ENCODE measurements around the gene ZRANB3.
A peak's percentile ranks its signal among the peaks of the same experiment; 100 is the strongest.

Gene ZRANB3

GRCh38 chr2:135530313-135531230 is at the start of gene ZRANB3:
Gene ZRANB3, minus strand, starts transcription at chr2:135531218.
- TF ChIP-seq, protein P1, sequence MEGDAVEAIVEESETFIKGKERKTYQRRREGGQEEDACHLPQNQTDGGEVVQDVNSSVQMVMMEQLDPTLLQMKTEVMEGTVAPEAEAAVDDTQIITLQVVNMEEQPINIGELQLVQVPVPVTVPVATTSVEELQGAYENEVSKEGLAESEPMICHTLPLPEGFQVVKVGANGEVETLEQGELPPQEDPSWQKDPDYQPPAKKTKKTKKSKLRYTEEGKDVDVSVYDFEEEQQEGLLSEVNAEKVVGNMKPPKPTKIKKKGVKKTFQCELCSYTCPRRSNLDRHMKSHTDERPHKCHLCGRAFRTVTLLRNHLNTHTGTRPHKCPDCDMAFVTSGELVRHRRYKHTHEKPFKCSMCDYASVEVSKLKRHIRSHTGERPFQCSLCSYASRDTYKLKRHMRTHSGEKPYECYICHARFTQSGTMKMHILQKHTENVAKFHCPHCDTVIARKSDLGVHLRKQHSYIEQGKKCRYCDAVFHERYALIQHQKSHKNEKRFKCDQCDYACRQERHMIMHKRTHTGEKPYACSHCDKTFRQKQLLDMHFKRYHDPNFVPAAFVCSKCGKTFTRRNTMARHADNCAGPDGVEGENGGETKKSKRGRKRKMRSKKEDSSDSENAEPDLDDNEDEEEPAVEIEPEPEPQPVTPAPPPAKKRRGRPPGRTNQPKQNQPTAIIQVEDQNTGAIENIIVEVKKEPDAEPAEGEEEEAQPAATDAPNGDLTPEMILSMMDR (conservative IDR thresholded peaks at IDR 0.05; ENCODE audit: low read depth, low read length), result no peak
- DNase-seq (ENCODE audit: low read depth), result peak; percentile 98
- H3K4me3 ChIP-seq (ENCODE audit: low read length), result peak within 1 kb of the TSS; percentile 92

- TF ChIP-seq, protein P1 (conservative IDR thresholded peaks at IDR 0.05; ENCODE audit: low read depth, low read length), result no peak
- no peak for DNase-seq (ENCODE audit: low read depth)
Observed at GRCh38 chr2:135573620-135574019, 42.6 kb upstream of the ZRANB3 start.

DNA sequence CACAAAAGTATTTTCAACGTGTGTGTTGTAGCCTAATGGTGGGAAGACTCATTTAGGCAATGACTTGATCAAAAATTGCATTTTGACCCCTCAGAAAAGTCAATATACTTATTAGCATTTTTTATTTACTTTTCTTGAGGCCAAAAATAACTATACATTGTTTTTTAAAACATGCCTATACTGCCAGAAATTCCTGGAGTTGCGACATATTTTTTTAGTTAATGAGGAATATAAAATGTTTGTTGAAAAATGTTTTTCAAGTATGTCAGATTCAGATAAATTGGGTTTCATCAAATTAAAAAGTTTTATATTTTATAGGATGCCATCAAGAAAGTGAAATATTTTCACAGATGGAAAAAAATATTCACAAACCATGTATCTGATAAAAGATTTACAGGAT is 39.9 kb upstream of the ZRANB3 start:
- no peak overlapping the region for H3K4me3 ChIP-seq (ENCODE audit: low read length)
- TF ChIP-seq, protein P1 (conservative IDR thresholded peaks at IDR 0.05; ENCODE audit: low read depth, low read length), result no peak
- no peak for DNase-seq (ENCODE audit: low read depth)

More at GRCh38 chr2:135573620-135574019, 42.6 kb upstream of the ZRANB3 start:
- H3K4me3 ChIP-seq (ENCODE audit: low read length), result no peak overlapping the region

GRCh38 chr2:135563793-135564192 is 32.8 kb upstream of the ZRANB3 start:
- DNase-seq (ENCODE audit: low read depth), result no peak
- H3K4me3 ChIP-seq (ENCODE audit: low read length), result no peak overlapping the region

DNA sequence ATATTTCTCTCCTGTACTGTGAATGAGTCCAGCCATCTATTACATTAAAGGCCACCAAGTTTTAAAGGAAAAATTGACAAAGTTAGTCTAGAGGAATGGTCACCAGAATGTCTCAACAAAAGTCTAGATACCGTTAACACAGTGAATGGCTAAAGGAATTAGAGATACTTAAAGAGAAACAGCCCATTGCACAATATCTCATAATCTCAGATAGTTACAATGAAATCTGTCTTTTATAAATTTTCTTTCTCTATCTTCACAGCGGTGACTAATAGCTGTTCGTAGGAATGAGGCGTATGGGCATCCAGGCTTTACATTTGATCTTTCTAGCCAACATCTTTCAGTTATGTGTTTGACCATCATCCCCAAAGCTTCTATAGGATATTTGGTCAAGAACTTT is 30.9 kb upstream of the ZRANB3 start:
- DNase-seq (ENCODE audit: low read depth), result no peak
- TF ChIP-seq, protein P1 (conservative IDR thresholded peaks at IDR 0.05; ENCODE audit: low read depth, low read length), result no peak
- no peak overlapping the region for H3K4me3 ChIP-seq (ENCODE audit: low read length)

More at GRCh38 chr2:135563793-135564192, 32.8 kb upstream of the ZRANB3 start:
- TF ChIP-seq, protein P1 (conservative IDR thresholded peaks at IDR 0.05; ENCODE audit: low read depth, low read length), result no peak

DNA sequence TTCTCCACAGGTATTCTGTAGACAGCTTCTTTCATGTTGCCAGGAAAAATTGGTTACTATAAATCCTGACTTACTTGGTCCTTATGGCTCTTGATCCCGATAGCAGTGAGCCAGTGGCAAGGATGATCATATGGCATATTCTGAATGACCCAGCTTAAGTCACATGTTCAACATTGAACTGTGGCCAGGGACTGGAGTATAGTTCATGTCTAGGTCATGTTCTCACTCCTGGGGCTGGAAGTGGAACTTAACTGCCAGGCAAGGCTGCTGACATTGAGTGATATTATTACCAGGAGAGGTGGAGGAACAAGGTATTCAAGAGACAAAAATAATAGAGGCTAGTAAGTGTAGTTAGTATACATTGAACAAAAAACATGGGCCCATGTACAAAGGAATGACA is 26.5 kb upstream of the ZRANB3 start:
- no peak overlapping the region for H3K4me3 ChIP-seq (ENCODE audit: low read length)
- TF ChIP-seq, protein P1 (conservative IDR thresholded peaks at IDR 0.05; ENCODE audit: low read depth, low read length), result no peak
- DNase-seq (ENCODE audit: low read depth), result peak; percentile 34

DNA sequence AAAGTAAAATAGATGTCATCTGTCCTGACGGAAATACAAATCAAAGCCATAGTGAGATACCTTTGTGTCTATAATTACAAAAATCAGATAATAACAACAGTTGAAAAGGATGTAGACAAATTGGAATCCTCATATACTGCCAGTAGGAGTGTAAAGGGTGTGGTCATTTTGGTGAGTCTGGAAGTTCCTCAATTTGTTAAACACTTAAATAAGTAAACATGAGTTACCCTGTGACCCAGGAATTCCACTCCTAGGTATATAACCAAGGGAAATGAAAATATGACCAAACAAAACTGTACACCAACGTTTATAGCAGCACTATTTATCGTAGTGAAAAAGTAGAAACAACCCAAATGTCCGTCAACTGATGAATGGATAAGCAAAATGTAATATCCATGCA is 24.3 kb upstream of the ZRANB3 start:
- no peak for DNase-seq (ENCODE audit: low read depth)
- no peak overlapping the region for H3K4me3 ChIP-seq (ENCODE audit: low read length)

More for the DNA sequence above, 24.3 kb upstream of the ZRANB3 start:
- TF ChIP-seq, protein P1 (conservative IDR thresholded peaks at IDR 0.05; ENCODE audit: low read depth, low read length), result no peak

Measured in retinal pigment epithelial cell (primary cell).